MCF 10A (cell line): ENCODE measurements around the gene ADAMTS3. TPM values are rescaled to one million over a fixed set of nuclear protein-coding genes. Genes with fewer than 3 reads are reported as not detected.
"Not testable (repeated sequence)": the region's sequence is repeated elsewhere in the genome, so short reads cannot be mapped to it uniquely, and the experiment has no call there.

ENCODE experiments used
- BruUV-seq: library from RNA; stranded (reverse); fragments of 400-500 nt; replicated peaks from 2 replicates; lab custom pipeline; 2021; lab: Mats Ljungman, UMichigan
- CTCF ChIA-PET: fragments of 300-600 bp; sonication (Branson Sonifier 250); formaldehyde crosslinking; extraction: SDS; loops from one replicate; lab custom pipeline; 2021; ENCODE audit warnings: antibody characterized with exemption, inconsistent platforms; lab: Yijun Ruan, JAX
- POLR2A ChIA-PET: fragments of 300-600, 350-650 bp; sonication (Branson Sonifier 250); formaldehyde crosslinking; extraction: SDS; loops from one replicate; lab custom pipeline; 2020; ENCODE audit warnings: antibody characterized with exemption, inconsistent platforms; lab: Yijun Ruan, JAX
- DNase-seq: peaks from one replicate; pipeline ENCODE4 v3.0.0-alpha.2; 2018; ENCODE audit not compliant: unreplicated experiment
- H3K27ac Mint-ChIP-seq: one replicate; pipeline ENCODE4 v1.8.0; 2022; ENCODE audit warnings: mild to moderate bottlenecking, low read depth, mixed read lengths; ENCODE audit not compliant: unreplicated experiment
- H3K27me3 Mint-ChIP-seq: one replicate; pipeline ENCODE4 v1.8.0; 2022; ENCODE audit warnings: mixed read lengths; ENCODE audit not compliant: insufficient read depth, unreplicated experiment
- H3K36me3 Mint-ChIP-seq: one replicate; pipeline ENCODE4 v1.8.0; 2022; ENCODE audit warnings: mild to moderate bottlenecking, moderate library complexity, mixed read lengths; ENCODE audit not compliant: insufficient read depth, unreplicated experiment
- H3K4me1 Mint-ChIP-seq: one replicate; pipeline ENCODE4 v1.8.0; 2022; ENCODE audit warnings: mixed read lengths; ENCODE audit not compliant: insufficient read depth, unreplicated experiment
- H3K4me3 Mint-ChIP-seq: one replicate; pipeline ENCODE4 v1.8.0; 2022; ENCODE audit warnings: mild to moderate bottlenecking, moderate library complexity, mixed read lengths; ENCODE audit not compliant: unreplicated experiment
- H3K9me3 Mint-ChIP-seq: one replicate; pipeline ENCODE4 v1.8.0; 2022; ENCODE audit warnings: mixed read lengths; ENCODE audit not compliant: unreplicated experiment
- intact Hi-C: fragments of 100-400 bp; cut with micrococcal nuclease; formaldehyde crosslinking; loops from 2 replicates; pipeline ENCODE4 v1.14.1; 2022
- total RNA-seq: library from RNA; stranded (reverse); gene quantifications from 2 replicates; pipeline ENCODE4 v1.2.3, GENCODE V29; 2022
- TF ChIP-seq, protein P1 (sequence below): fragments of 200-600 bp; IDR thresholded peaks from one replicate; pipeline ENCODE4 v1.8.0; 2022; ENCODE audit warnings: antibody characterized with exemption, mild to moderate bottlenecking; ENCODE audit not compliant: unreplicated experiment

ADAMTS3 gene
- total RNA-seq, 1 experiment from 2014 or later, result 0.58 TPM

DNA sequence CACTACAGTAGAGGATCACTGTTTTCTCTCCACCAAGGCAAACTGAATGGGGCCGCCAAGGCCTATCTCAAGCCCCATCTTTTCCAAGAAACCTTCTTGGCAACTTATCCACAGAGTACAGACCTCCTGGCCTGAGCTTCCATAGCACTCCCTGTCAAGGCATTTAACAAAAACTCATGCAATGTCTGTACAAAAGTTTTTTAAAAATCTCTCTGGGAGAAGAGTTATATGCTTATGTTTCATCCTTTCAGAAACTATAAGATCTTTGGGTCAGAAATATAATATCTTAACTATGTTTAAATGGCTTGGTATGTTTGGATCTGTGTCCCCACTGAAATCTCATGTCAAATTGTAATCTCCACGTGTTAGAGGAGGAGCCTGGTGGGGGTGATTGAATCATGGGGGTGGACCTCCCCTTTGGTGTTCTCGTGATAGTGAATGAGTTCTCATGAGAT, 13.6 kb downstream of the ADAMTS3 start:
- no TSS peak for BruUV-seq
- intact Hi-C loops, result no loop called here
- Mint-ChIP-seq H3K4me3 (no peak overlapping the region), H3K4me1 (no peaks in the 10 kb centered on the region), H3K27ac (no peak overlapping the region), H3K27me3 (no peaks in the 10 kb centered on the region), H3K36me3 (no peaks in the 10 kb centered on the region), H3K9me3 (no peaks in the 10 kb centered on the region)
- CTCF ChIA-PET, result interaction anchor here (1.2 kb wide), 1 partner anchor 13 kb away, joined by 3 read pairs; no protein-coding TSS in a partner anchor
- TF ChIP-seq, protein P1, sequence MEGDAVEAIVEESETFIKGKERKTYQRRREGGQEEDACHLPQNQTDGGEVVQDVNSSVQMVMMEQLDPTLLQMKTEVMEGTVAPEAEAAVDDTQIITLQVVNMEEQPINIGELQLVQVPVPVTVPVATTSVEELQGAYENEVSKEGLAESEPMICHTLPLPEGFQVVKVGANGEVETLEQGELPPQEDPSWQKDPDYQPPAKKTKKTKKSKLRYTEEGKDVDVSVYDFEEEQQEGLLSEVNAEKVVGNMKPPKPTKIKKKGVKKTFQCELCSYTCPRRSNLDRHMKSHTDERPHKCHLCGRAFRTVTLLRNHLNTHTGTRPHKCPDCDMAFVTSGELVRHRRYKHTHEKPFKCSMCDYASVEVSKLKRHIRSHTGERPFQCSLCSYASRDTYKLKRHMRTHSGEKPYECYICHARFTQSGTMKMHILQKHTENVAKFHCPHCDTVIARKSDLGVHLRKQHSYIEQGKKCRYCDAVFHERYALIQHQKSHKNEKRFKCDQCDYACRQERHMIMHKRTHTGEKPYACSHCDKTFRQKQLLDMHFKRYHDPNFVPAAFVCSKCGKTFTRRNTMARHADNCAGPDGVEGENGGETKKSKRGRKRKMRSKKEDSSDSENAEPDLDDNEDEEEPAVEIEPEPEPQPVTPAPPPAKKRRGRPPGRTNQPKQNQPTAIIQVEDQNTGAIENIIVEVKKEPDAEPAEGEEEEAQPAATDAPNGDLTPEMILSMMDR, result no peak
- no peak for DNase-seq
- POLR2A ChIA-PET, result no interaction called here

DNA sequence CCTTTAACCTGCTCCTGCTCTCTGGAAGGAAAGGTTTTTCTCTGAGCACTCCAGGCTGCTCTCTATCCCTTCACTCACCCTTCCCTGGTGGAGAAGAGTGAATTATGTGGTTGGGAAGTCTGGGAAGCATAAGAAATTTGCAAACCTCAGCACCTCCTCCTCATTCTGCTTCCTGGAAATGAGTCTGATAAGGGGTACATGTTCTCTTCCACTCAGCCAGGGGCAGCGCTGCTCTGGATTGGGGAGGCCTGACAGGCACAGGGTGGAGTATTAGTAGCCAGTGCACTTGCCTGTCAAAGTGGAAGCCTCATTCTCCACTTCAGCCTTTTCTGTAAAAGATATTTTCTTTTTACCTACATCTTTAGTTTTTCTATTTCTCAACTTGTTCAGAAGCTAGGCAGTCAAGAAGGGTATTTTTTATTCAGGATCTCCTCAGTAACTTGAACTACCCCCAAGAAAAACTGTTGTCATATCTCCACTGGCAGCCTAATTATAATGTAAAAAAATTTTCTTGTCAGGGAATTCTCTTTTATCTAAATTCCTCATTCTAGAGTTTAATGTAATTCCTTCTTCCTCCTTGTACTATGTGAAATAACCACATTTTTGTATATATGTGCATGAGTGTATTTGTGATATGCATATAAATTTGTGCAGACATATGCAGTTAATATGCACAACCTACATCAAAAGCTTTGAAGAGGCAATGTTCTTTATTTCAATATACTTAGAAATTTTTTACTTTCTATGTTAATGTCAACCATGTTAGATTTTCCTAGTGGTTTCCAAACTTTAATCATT, 15.3 kb downstream of the ADAMTS3 start:
- intact Hi-C loops, result no loop called here
- H3K9me3 Mint-ChIP-seq, result no peaks in the 10 kb centered on the region
- DNase-seq, result no peak
- CTCF ChIA-PET, result interaction anchor here (0.9 kb wide), 1 partner anchor 13 kb away, joined by 3 read pairs; no protein-coding TSS in a partner anchor
- H3K4me1 Mint-ChIP-seq, result no peaks in the 10 kb centered on the region
- H3K36me3 Mint-ChIP-seq, result no peaks in the 10 kb centered on the region
- H3K27ac Mint-ChIP-seq, result no peak overlapping the region
- no peak overlapping the region for H3K4me3 Mint-ChIP-seq
- H3K27me3 Mint-ChIP-seq, result no peaks in the 10 kb centered on the region
- BruUV-seq, result no TSS peak
- TF ChIP-seq, protein P1, result no peak
- POLR2A ChIA-PET, result no interaction called here

DNA sequence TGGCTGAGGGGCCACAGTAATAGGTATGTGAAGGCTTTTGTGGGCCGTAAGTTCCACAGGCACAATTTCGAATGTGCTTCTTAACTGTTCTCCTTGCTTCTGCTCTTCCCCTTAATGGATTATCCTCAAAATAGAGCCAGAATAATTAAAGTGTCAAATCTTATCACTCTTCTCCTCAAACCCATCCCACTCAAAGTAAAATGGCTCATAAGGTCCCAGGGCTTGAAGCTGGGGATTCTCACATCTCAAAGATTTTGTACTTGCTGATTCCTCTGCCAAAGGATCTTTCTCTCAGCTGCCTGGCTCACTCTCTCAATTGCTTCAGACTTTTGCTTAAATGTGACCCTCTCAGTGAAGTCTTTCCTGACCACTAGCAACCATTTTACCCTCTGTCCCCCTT, 16.6 kb downstream of the ADAMTS3 start:
- BruUV-seq, result no TSS peak
- POLR2A ChIA-PET, result interaction anchor here (1.2 kb wide), 1 partner anchor 16 kb away, joined by 5 read pairs; no protein-coding TSS in a partner anchor
- intact Hi-C loops, result no loop called here

DNA sequence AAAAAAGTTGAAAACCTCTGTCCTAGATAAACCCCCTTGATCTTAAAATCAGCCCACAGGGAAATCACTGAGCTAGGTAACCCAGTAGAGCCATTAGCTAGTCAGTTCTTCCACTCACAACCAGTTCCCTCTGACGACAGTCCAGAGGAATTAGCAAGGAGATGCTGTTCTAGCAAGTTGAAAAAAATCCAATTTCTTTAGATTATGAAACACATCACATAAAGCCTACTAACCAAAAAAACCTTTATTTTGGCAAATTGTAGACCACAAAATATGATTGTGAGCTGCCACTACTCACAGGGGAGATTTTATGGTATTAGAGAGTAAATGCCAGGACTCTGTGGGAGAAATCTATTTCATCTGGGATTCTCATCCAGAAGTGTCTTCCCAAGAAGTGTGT, 22.6 kb downstream of the ADAMTS3 start:
- TF ChIP-seq, protein P1, result no peak
- H3K27ac Mint-ChIP-seq, result no peak overlapping the region
- BruUV-seq, result no TSS peak
- no peaks in the 10 kb centered on the region for H3K9me3 Mint-ChIP-seq
- intact Hi-C loops, result no loop called here
- no peak for DNase-seq
- no peaks in the 10 kb centered on the region for H3K4me1 Mint-ChIP-seq
- CTCF ChIA-PET, result interaction anchor here (0.6 to 0.9 kb wide), 4 partner anchors 21 to 678 kb away, joined by 3 to 6 read pairs (median 4); no protein-coding TSS in a partner anchor
- H3K36me3 Mint-ChIP-seq, result no peaks in the 10 kb centered on the region
- no peaks in the 10 kb centered on the region for H3K27me3 Mint-ChIP-seq
- no peak overlapping the region for H3K4me3 Mint-ChIP-seq
- POLR2A ChIA-PET, result interaction anchor here (0.6 to 0.7 kb wide), 3 partner anchors 20 to 908 kb away, joined by 3 read pairs; no protein-coding TSS in a partner anchor

More for the DNA sequence above, 16.6 kb downstream of the ADAMTS3 start:
- TF ChIP-seq, protein P1, result no peak
- no peaks in the 10 kb centered on the region for H3K27me3 Mint-ChIP-seq
- no peaks in the 10 kb centered on the region for H3K4me1 Mint-ChIP-seq
- H3K9me3 Mint-ChIP-seq, result no peaks in the 10 kb centered on the region
- CTCF ChIA-PET, result interaction anchor here (0.6 to 0.7 kb wide), 2 partner anchors 226 to 1559 kb away, joined by 3 read pairs; partner anchors contain the start of gene DCK
- no peak overlapping the region for H3K4me3 Mint-ChIP-seq
- no peaks in the 10 kb centered on the region for H3K36me3 Mint-ChIP-seq
- no peak for DNase-seq
- H3K27ac Mint-ChIP-seq, result no peak overlapping the region

DNA sequence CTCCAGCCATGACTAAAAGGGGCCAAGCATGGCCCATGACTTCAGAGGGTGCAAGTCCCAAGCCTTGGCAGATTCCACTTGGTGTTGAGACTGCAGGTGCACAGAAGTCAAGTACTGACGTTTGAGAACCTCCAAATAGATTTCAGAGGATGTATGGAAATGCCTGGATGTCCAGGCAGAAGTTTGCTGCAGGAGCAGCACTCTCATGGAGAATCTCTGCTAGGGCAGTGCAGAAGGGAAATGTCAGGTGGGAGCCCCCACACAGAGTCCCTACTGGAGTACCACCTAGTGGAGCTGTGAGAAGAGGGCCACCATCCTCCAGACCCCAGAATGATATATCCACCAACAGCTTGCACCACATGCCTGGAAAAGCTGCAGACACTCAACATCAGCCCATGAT, 28.3 kb downstream of the ADAMTS3 start:
- CTCF ChIA-PET, result interaction anchor here (1.3 kb wide), 1 partner anchor 36 kb away, joined by 3 read pairs; no protein-coding TSS in a partner anchor
- BruUV-seq, H3K4me1 Mint-ChIP-seq, H3K27ac Mint-ChIP-seq, H3K4me3 Mint-ChIP-seq, POLR2A ChIA-PET, H3K27me3 Mint-ChIP-seq, DNase-seq, intact Hi-C loops, H3K36me3 Mint-ChIP-seq: not testable (repeated sequence)
- H3K9me3 Mint-ChIP-seq, result peaks cover 10% of the 10 kb centered on the region
